LNCaP clone FGC (cell line): ENCODE measurements around the gene SEMA3D.

ENCODE experiments used
- DNase-seq: peaks from one replicate; pipeline ENCODE4 v3.0.0-alpha.2; 2011; ENCODE audit warnings: low read depth
- H3K4me3 ChIP-seq: 2 replicates; pipeline ENCODE4 v1.5.1; 2011; ENCODE audit warnings: mild to moderate bottlenecking, low read depth, low read length, control low read depth
- TF ChIP-seq, protein P1 (sequence below): IDR thresholded peaks from 2 replicates; pipeline ENCODE4 v1.5.1; 2012; ENCODE audit warnings: mild to moderate bottlenecking; ENCODE audit not compliant: control insufficient read depth, insufficient read depth; ENCODE audit errors: extremely low read depth

SEMA3D gene

DNA sequence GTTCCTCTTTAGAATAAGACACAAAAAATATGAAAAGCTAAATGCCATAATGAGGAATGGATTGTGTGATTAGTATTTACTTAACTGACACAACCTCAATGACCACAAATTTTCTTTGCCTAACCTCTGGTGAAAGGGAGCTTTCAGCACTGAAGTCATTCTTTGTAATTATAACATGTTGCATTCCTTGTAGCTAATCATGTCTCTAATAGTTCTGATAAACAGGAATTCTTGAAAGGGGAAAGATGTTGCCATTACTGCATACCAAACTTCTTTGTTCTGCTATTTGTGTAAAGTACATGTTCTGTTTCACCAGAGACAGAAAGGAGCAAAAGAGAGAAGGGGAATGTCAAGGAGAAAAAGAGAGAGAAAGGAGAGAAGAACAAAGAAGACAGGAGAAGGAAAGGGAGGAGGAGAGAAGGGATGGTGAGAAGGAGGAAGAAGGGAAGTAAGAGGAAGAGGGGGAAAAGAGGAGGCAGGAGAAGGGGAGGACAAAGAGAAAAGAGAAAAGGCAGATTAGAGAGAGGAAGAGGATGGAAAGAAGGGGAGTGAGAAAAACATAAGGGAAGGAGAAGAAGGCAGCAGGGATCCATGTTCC lies 120.9 kb downstream of the SEMA3D start:
- no peak for DNase-seq
- no peak overlapping the region for H3K4me3 ChIP-seq
- TF ChIP-seq, protein P1, sequence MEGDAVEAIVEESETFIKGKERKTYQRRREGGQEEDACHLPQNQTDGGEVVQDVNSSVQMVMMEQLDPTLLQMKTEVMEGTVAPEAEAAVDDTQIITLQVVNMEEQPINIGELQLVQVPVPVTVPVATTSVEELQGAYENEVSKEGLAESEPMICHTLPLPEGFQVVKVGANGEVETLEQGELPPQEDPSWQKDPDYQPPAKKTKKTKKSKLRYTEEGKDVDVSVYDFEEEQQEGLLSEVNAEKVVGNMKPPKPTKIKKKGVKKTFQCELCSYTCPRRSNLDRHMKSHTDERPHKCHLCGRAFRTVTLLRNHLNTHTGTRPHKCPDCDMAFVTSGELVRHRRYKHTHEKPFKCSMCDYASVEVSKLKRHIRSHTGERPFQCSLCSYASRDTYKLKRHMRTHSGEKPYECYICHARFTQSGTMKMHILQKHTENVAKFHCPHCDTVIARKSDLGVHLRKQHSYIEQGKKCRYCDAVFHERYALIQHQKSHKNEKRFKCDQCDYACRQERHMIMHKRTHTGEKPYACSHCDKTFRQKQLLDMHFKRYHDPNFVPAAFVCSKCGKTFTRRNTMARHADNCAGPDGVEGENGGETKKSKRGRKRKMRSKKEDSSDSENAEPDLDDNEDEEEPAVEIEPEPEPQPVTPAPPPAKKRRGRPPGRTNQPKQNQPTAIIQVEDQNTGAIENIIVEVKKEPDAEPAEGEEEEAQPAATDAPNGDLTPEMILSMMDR: no peak

DNA sequence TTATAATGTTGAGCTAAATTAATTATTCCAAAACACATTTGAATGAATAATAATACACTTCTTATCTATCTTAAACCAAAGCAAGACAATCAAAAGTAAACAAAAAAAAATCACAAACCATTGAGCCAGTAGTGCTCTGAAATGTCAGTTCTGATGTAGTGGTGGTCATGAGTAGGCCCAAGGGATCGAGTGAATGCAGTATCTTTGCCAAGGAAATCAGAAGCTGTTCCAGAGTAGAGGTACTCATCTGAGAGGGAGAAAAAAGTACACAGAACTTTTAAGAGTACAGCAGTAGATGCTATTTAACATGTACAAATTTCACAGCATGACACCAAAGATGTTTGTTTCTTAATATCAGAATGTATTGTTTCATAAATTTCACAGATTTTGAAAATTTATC lies 121.5 kb downstream of the SEMA3D start:
- no peak for DNase-seq
- no peak overlapping the region for H3K4me3 ChIP-seq
- TF ChIP-seq, protein P1: no peak

DNA sequence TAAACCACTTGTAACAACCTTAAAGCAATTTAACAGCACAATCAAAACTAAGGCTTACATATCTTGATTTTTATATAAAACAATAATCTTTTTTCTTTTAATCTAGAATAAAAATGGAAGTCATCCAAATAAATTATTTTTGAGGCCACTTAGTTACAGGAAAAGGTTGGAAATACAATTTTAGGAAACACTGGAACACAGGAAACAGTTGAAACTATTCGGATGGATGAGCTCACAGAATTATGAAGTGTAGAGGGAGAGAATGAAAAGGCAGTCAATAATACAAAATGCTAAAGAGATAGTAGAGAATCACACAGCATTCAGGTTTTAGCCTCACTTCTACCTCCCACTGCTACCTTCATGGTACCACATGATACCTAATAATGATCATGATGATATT lies 124.2 kb downstream of the SEMA3D start:
- no peak for DNase-seq
- no peak overlapping the region for H3K4me3 ChIP-seq
- TF ChIP-seq, protein P1: no peak

DNA sequence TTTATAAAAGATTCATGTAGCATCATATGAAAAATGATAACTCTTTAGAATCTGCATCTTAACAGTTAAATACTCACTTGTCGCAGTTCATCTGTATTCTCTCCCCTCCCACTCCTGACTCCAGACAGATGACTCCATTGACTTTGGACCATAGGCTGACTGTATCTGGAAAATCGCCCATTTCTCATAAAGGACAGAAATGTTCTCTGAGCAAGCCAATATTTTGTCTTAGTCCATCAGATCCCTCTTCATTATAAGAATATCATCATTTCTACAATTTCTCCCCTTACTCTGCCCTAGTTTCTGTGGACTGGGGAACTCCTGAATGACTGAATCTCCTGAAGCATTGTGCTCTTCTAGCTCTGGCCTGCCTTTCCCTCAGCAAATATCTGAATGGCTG lies 125.4 kb downstream of the SEMA3D start:
- DNase-seq: no peak
- H3K4me3 ChIP-seq: no peak overlapping the region
- TF ChIP-seq, protein P1: no peak

DNA sequence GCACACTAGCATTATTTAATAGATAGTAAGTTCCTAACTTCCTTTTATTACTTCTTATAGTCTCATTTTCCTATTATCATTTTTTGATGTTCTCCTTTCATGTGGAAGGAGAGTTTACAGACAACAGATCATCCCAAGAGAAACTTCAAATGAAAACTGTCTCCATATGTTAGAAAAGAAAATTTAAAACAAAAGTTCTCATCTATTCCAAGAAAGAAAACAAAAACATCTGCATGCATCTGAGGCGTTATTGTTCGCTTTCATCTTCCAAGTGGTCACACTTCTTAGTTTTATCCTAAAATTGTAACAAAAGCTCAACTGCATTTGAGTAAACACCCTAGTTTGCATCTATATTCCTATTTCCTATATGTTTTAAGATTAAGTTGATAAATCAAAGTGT lies 126.2 kb downstream of the SEMA3D start:
- TF ChIP-seq, protein P1: no peak
- H3K4me3 ChIP-seq: no peak overlapping the region
- no peak for DNase-seq

DNA sequence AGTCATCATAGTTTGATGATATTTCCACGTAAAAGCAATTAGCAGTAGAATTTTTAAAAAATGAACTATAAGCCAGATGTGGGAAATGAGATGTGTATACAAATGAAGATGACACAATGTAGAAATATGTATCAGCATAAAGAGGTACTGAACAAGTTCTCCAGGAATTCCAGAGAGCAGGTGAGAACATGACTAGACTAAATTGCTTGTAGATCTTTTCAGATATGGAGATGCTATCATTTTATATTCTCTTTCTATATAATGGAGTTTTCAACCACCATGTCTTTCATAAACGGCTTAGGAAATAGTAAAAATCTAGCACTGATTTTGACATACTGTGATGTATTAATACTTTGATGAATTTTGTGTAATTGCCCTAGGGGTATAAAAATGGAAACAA lies 130.9 kb downstream of the SEMA3D start:
- H3K4me3 ChIP-seq: no peak overlapping the region
- no peak for DNase-seq
- TF ChIP-seq, protein P1: no peak

DNA sequence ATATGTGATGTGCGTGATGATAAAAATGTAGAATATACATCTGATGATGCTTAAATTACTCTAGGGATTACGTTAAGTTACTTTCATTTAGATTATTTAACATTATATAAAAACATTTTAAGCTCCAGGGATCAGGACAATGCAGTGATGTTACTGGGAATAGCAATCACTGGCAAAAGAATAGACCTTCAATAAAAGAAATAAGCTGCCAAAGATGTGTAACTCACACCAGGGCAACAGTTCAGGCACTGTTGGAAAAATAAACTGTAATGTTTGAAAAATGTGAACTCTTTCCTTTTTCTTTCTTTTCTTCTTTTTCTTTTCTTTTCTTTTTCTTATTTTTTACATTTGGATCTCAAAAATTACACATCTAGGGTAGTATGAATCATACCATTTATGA lies 131.7 kb downstream of the SEMA3D start:
- TF ChIP-seq, protein P1: no peak
- DNase-seq: no peak
- no peak overlapping the region for H3K4me3 ChIP-seq
